HFFc6 (cell line): ENCODE measurements around the gene SCD5. TPM values are rescaled to one million over a fixed set of nuclear protein-coding genes. Genes with fewer than 3 reads are reported as not detected.

Source experiments
- DNase-seq: peaks from one replicate; pipeline ENCODE4 v3.0.0-alpha.2; 2018
- H3K27ac Mint-ChIP-seq: 2 replicates; pipeline ENCODE4 v1.8.0; 2020; ENCODE audit warnings: mild to moderate bottlenecking, mixed read lengths
- H3K27me3 Mint-ChIP-seq: 2 replicates; pipeline ENCODE4 v1.8.0; 2021; ENCODE audit warnings: mild to moderate bottlenecking, moderate library complexity, mixed read lengths; ENCODE audit not compliant: insufficient read depth
- H3K36me3 Mint-ChIP-seq: 2 replicates; pipeline ENCODE4 v1.8.0; 2021; ENCODE audit warnings: low read depth, mixed read lengths
- H3K4me1 Mint-ChIP-seq: 2 replicates; pipeline ENCODE4 v1.8.0; 2020; ENCODE audit warnings: low read depth, mixed read lengths
- H3K4me3 Mint-ChIP-seq: 2 replicates; pipeline ENCODE4 v1.8.0; 2020; ENCODE audit warnings: mild to moderate bottlenecking, moderate library complexity, mixed read lengths
- H3K9me3 Mint-ChIP-seq: 2 replicates; pipeline ENCODE4 v1.8.0; 2020; ENCODE audit warnings: mild to moderate bottlenecking, mixed read lengths
- CTCF ChIP-seq: fragments of 200-600 bp; sonication (generic); IDR thresholded peaks from 2 replicates; pipeline ENCODE4 v1.5.0; 2021; ENCODE audit warnings: antibody characterized with exemption, mild to moderate bottlenecking
- total RNA-seq, 6 experiments: library from RNA; stranded (reverse); fragmentation: NEBNext Ultra II Directional; extraction: Animal tissue kit (Norgen Biotek cat#: 25700); gene quantifications; 2 replicates in 1 of 6; 3 replicates in 5 of 6; pipeline ENCODE4 v1.2.3, GENCODE V29; 2021

The SCD5 gene
- total RNA-seq, 6 experiments from 2014 or later, result 28.4 to 36.4 (median 32.0) TPM

- no peak for DNase-seq
- Mint-ChIP-seq H3K27me3 (peaks cover 20% of the 10 kb centered on the region), H3K9me3 (no peaks in the 10 kb centered on the region), H3K36me3 (no peaks in the 10 kb centered on the region), H3K4me1 (peaks cover 5% of the 10 kb centered on the region; the same call in 1 of the 2 replicates), H3K27ac (no peak overlapping the region), H3K4me3 (no peak overlapping the region)
- TF ChIP-seq CTCF, result no peak
Measured at GRCh38 chr4:82623121-82623683, 175.4 kb downstream of the SCD5 start.

DNA sequence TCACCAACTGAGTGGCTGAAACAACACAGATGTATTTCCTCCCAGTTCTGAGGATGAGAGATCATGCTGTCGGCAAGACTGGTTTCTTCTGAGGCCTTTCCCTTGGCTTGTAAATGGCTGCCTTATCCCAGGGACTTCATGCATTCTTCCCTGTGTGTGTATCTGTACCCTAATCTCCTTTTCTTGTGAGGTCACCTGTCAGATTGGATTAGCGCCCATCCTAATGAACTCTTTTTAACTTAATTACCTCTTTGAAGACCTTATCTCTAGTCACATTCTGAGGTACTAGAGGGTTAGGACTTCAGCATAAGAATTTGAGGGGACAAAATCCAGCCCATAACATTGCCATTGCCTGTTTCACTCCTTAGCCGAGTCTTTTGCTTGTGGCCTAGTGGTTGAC is 177.3 kb downstream of the SCD5 start:
- peaks cover 5% of the 10 kb centered on the region; the same call in 1 of the 2 replicates for H3K4me1 Mint-ChIP-seq
- no peak overlapping the region for H3K27ac Mint-ChIP-seq
- TF ChIP-seq CTCF, result no peak
- H3K27me3 Mint-ChIP-seq, result peaks cover 17% of the 10 kb centered on the region
- no peaks in the 10 kb centered on the region for H3K9me3 Mint-ChIP-seq
- no peak overlapping the region for H3K4me3 Mint-ChIP-seq
- H3K36me3 Mint-ChIP-seq, result no peaks in the 10 kb centered on the region
- no peak for DNase-seq

GRCh38 chr4:82620126-82620735 is 178.4 kb downstream of the SCD5 start:
- Mint-ChIP-seq H3K4me3 (no peak overlapping the region), H3K4me1 (peaks cover 5% of the 10 kb centered on the region; the same call in 1 of the 2 replicates), H3K27me3 (peaks cover 14% of the 10 kb centered on the region; the same call in 1 of the 2 replicates), H3K36me3 (no peaks in the 10 kb centered on the region), H3K9me3 (no peaks in the 10 kb centered on the region), H3K27ac (no peak overlapping the region)
- no peak for TF ChIP-seq CTCF
- no peak for DNase-seq

GRCh38 chr4:82618103-82618720 is 180.4 kb downstream of the SCD5 start:
- H3K9me3 Mint-ChIP-seq, result no peaks in the 10 kb centered on the region
- H3K4me1 Mint-ChIP-seq, result peaks cover 5% of the 10 kb centered on the region; the same call in 1 of the 2 replicates
- peak; percentile 25 for DNase-seq
- TF ChIP-seq CTCF, result no peak
- no peaks in the 10 kb centered on the region for H3K36me3 Mint-ChIP-seq
- H3K27ac Mint-ChIP-seq, result no peak overlapping the region
- peaks cover 14% of the 10 kb centered on the region; the same call in 1 of the 2 replicates for H3K27me3 Mint-ChIP-seq
- no peak overlapping the region for H3K4me3 Mint-ChIP-seq

DNA sequence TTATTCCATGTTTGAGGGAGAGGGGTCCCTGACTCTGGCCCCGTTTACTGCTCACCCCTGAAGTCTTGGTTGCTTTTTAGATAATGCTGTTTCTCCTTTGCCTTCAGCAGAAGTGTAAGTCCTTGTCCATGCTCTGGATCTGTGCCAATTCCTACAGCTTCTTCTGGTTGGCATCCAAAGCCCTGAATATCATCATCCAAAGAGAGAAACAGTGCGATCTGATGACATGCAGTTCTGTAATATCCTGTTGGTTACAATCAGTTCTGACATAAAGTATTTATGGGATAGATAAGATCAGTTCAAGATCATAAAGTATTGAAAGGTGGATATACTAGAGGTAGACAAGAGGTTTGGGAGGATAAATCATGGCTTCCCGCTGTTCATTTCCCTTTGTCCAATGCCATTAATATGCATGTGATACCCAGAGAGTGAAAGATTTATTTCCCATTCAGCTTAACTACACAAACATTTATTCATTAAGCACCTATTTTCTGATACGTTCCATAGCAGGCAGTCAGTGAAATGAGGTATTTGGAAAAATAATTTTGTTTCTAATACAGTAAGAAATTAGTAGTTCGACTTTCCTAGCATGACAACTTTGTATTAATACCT is 183.7 kb downstream of the SCD5 start:
- no peaks in the 10 kb centered on the region for H3K4me1 Mint-ChIP-seq
- DNase-seq, result no peak
- no peak overlapping the region for H3K4me3 Mint-ChIP-seq
- no peaks in the 10 kb centered on the region for H3K9me3 Mint-ChIP-seq
- H3K27ac Mint-ChIP-seq, result no peak overlapping the region
- TF ChIP-seq CTCF, result no peak
- no peaks in the 10 kb centered on the region for H3K36me3 Mint-ChIP-seq
- H3K27me3 Mint-ChIP-seq, result peaks cover 22% of the 10 kb centered on the region
